Stimulated activated CD4-positive, alpha-beta T cell treated with anti-CD3 and anti-CD28 coated beads, Interleukin-1b, Interleukin-23, amount 100 ng/mL, for 1 hour (primary cell): Measurements from ENCODE around the gene TMEM8B.

ENCODE experiments used
- DNase-seq, 2 donors: peaks; one replicate each; pipeline ENCODE4 v3.0.0-alpha.2; 2020; ENCODE audit warnings: low read depth in 2 of 2

The TMEM8B gene

GRCh38 chr9:35839926-35840325 lies 10.9 kb downstream of the TMEM8B start:
- no peak for DNase-seq

- no peak for DNase-seq
These were observed 12.0 kb downstream of the TMEM8B start for GRCh38 chr9:35840881-35841644.

- DNase-seq, result no peak
These were observed 12.5 kb downstream of the TMEM8B start for GRCh38 chr9:35841645-35841900.

GRCh38 chr9:35842020-35842745 lies 13.2 kb downstream of the TMEM8B start:
- no peak for DNase-seq

- DNase-seq, result no peak
These were observed 13.8 kb downstream of the TMEM8B start for GRCh38 chr9:35842795-35843194.

- DNase-seq, result no peak
These were observed 15.7 kb downstream of the TMEM8B start for GRCh38 chr9:35844628-35845270.

- no peak for DNase-seq
These were observed 17.1 kb downstream of the TMEM8B start for GRCh38 chr9:35845824-35846771.

- DNase-seq, result no peak
These were observed 19.0 kb downstream of the TMEM8B start for GRCh38 chr9:35847792-35848572.

- no peak for DNase-seq
These were observed 23.3 kb downstream of the TMEM8B start for GRCh38 chr9:35852267-35852815.

GRCh38 chr9:35852876-35853865 lies 24.1 kb downstream of the TMEM8B start:
- DNase-seq, result no peak

GRCh38 chr9:35854091-35854762 lies 25.2 kb downstream of the TMEM8B start:
- DNase-seq, result no peak

- DNase-seq, result no peak
These were observed 27.2 kb downstream of the TMEM8B start for GRCh38 chr9:35856206-35856605.

GRCh38 chr9:35856882-35857281 lies 27.9 kb downstream of the TMEM8B start:
- DNase-seq, result no peak

GRCh38 chr9:35858458-35858857 lies 29.4 kb downstream of the TMEM8B start:
- no peak for DNase-seq

GRCh38 chr9:35859310-35859989 lies 30.4 kb downstream of the TMEM8B start:
- no peak for DNase-seq

GRCh38 chr9:35859990-35860339 lies 30.9 kb downstream of the TMEM8B start:
- DNase-seq, result no peak

- no peak for DNase-seq
These were observed 32.3 kb downstream of the TMEM8B start for GRCh38 chr9:35861161-35861897.

GRCh38 chr9:35862328-35862727 lies 33.3 kb downstream of the TMEM8B start:
- DNase-seq, result no peak
